PFSK-1 (cell line): ENCODE data around the gene HACD3.

Experiments used
- POLR2AphosphoS5 ChIP-seq: IDR thresholded peaks from 2 replicates; pipeline ENCODE4 v1.6.1; 2012; ENCODE audit warnings: low read depth, mild to moderate bottlenecking, control low read depth, low read length, moderate library complexity
- TF ChIP-seq, protein P1 (sequence below), 2 experiments: IDR thresholded peaks; 2 replicates each; pipeline versions ENCODE4 v1.6.1 to v1.8.0; 2011 to 2012; ENCODE audit warnings: low read depth in 2 of 2, low read length in 2 of 2, control low read depth in 1 of 2, inconsistent platforms in 1 of 2, mild to moderate bottlenecking in 1 of 2, moderate library complexity in 1 of 2; ENCODE audit not compliant: insufficient read depth in 1 of 2

DNA sequence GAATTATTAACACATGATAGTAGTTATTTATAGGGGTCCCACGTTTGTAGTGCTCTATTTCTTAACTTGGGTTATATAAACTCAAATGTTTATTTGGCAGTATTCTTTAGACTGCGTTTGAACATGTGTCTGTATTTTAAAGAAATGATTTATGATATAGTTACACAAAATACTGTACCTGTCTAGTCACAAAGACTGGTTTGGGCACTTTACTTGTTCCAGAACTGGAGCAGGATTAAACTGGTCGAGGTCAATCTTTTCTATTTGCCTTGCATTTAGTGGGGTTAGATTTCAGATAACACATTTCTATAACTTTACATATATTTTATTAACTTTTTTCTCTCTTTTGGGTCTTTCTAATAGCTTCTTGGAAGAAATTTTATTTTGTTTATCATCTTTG, 39.5 kb downstream of the HACD3 start:
- TF ChIP-seq, protein P1, sequence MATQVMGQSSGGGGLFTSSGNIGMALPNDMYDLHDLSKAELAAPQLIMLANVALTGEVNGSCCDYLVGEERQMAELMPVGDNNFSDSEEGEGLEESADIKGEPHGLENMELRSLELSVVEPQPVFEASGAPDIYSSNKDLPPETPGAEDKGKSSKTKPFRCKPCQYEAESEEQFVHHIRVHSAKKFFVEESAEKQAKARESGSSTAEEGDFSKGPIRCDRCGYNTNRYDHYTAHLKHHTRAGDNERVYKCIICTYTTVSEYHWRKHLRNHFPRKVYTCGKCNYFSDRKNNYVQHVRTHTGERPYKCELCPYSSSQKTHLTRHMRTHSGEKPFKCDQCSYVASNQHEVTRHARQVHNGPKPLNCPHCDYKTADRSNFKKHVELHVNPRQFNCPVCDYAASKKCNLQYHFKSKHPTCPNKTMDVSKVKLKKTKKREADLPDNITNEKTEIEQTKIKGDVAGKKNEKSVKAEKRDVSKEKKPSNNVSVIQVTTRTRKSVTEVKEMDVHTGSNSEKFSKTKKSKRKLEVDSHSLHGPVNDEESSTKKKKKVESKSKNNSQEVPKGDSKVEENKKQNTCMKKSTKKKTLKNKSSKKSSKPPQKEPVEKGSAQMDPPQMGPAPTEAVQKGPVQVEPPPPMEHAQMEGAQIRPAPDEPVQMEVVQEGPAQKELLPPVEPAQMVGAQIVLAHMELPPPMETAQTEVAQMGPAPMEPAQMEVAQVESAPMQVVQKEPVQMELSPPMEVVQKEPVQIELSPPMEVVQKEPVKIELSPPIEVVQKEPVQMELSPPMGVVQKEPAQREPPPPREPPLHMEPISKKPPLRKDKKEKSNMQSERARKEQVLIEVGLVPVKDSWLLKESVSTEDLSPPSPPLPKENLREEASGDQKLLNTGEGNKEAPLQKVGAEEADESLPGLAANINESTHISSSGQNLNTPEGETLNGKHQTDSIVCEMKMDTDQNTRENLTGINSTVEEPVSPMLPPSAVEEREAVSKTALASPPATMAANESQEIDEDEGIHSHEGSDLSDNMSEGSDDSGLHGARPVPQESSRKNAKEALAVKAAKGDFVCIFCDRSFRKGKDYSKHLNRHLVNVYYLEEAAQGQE (IDR thresholded peaks at IDR 0.05; ENCODE audit: insufficient read depth in 1 of 2, low read depth in 2 of 2, low read length in 2 of 2): no peak
- TF ChIP-seq POLR2AphosphoS5: no peak
